K562 (cell line): Measurements from ENCODE around the gene CTDNEP1. TPM values are rescaled to one million over a fixed set of nuclear protein-coding genes. Genes with fewer than 3 reads are reported as not detected.
A peak's percentile ranks its signal among the peaks of the same experiment; 100 is the strongest.

ENCODE experiments used
- BACH1 ChIP-seq: fragments of 200-800 bp; sonication (Bioruptor generic); IDR thresholded peaks from 2 replicates; pipeline ENCODE4 v1.6.1; 2016; ENCODE audit warnings: missing genetic modification characterization, missing compliant biosample characterization
- FOXM1 ChIP-seq, 2 experiments: fragments of 450-650 bp in 1 of 2; sonication (generic) in 1 of 2; formaldehyde crosslinking in 1 of 2; IDR thresholded peaks; 2 replicates each; pipeline versions ENCODE4 v1.6.1 to v1.9.0; 2017 to 2022; ENCODE audit warnings: low read depth in 2 of 2, mild to moderate bottlenecking in 2 of 2, missing genetic modification reagents in 1 of 2, moderate library complexity in 1 of 2
- HDAC3 ChIP-seq: fragments of 450-650 bp; IDR thresholded peaks from 2 replicates; pipeline ENCODE4 v1.6.1; 2018; ENCODE audit warnings: borderline replicate concordance, mild to moderate bottlenecking, moderate library complexity; ENCODE audit not compliant: partially characterized antibody
- HMGN3 ChIP-seq: IDR thresholded peaks from 2 replicates; pipeline ENCODE4 v1.6.1; 2011; ENCODE audit warnings: borderline replicate concordance, low read depth, mild to moderate bottlenecking, mixed read lengths, low read length; ENCODE audit not compliant: insufficient read length; ENCODE audit errors: extremely low read depth
- KDM4B ChIP-seq, 2 experiments: fragments of 450-650 bp in 1 of 2; sonication (generic) in 1 of 2; IDR thresholded peaks; 2 replicates each; pipeline ENCODE4 v1.6.1; 2016 to 2017; ENCODE audit warnings: borderline replicate concordance in 2 of 2, antibody characterized with exemption in 1 of 2, low read depth in 1 of 2, mild to moderate bottlenecking in 1 of 2
- KDM5B ChIP-seq: fragments of 200-600 bp; sonication (generic); IDR thresholded peaks from 2 replicates; pipeline ENCODE4 v1.6.1; 2012; ENCODE audit warnings: low read depth, mild to moderate bottlenecking, moderate library complexity, low read length, control low read depth, inconsistent platforms; ENCODE audit not compliant: insufficient replicate concordance
- NFIC ChIP-seq: fragments of 450-650 bp; IDR thresholded peaks from 2 replicates; pipeline ENCODE4 v1.6.1; 2017; ENCODE audit warnings: mild to moderate bottlenecking, inconsistent platforms
- PHB2 ChIP-seq: fragments of 450-650 bp; IDR thresholded peaks from 2 replicates; pipeline ENCODE4 v1.6.1; 2017; ENCODE audit warnings: low read depth
- POLR2A ChIP-seq: fragments of 450-650 bp; conservative IDR thresholded peaks from 2 replicates; pipeline ENCODE4 v1.6.1; 2016
- SAFB2 ChIP-seq: fragments of 200-400 bp; formaldehyde crosslinking; IDR thresholded peaks from 2 replicates; pipeline ENCODE4 v1.6.1; 2018; ENCODE audit warnings: borderline replicate concordance, low read length, low read depth, moderate library complexity; ENCODE audit not compliant: severe bottlenecking
- STAT5B ChIP-seq: fragments of 250-450 bp; sonication (Bioruptor Pico); IDR thresholded peaks from 2 replicates; pipeline ENCODE4 v1.8.0; 2021; ENCODE audit warnings: mild to moderate bottlenecking, inconsistent platforms
- ZNF143 ChIP-seq: sonication (generic); formaldehyde crosslinking; IDR thresholded peaks from 2 replicates; pipeline ENCODE4 v1.9.0; 2022; ENCODE audit warnings: mild to moderate bottlenecking, missing genetic modification reagents
- ZNF707 ChIP-seq: fragments of 250-450 bp; sonication (Bioruptor Pico); conservative IDR thresholded peaks from 2 replicates; pipeline ENCODE4 v1.8.0; 2022; ENCODE audit warnings: inconsistent platforms, mild to moderate bottlenecking, moderate library complexity
- polyA plus RNA-seq, 8 experiments: library from polyadenylated mRNA; depleted of rRNA in 4 of 8; stranded (reverse) in 5 of 8; unstranded in 3 of 8; fragments of >200 nt; fragmentation: Nextera tagmentation in 2 of 8; fragmentation: Illumina TruSeq in 1 of 8; extraction: Ambion mirVana in 2 of 8; extraction: Trizol in 1 of 8; gene quantifications; 2 replicates each; pipeline versions ENCODE4 v1.2.1 to v1.2.3, GENCODE V29; 2011 to 2014; ENCODE audit warnings: inconsistent platforms in 1 of 8, missing spikeins in 1 of 8
- total RNA-seq, 7 experiments: library from RNA; depleted of rRNA in 6 of 7; stranded (reverse); fragments of >200 nt in 6 of 7; fragmentation: Illumina TruSeq in 2 of 7; extraction: Trizol in 2 of 7; gene quantifications; 2 replicates each; pipeline versions ENCODE4 v1.2.1 to v1.2.3, GENCODE V29; 2011 to 2021; ENCODE audit warnings: low replicate concordance in 1 of 7
- TF ChIP-seq, protein P1 (sequence below): sonication (generic); formaldehyde crosslinking; IDR thresholded peaks from 2 replicates; pipeline ENCODE4 v1.8.0; 2022; ENCODE audit warnings: mild to moderate bottlenecking, missing genetic modification reagents
- TF ChIP-seq, protein P2 (sequence below): fragments of 250-450 bp; sonication (Bioruptor Pico); IDR thresholded peaks from 2 replicates; pipeline ENCODE4 v1.4.0; 2020; ENCODE audit warnings: borderline replicate concordance
- TF ChIP-seq, protein P3 (sequence below): sonication (generic); formaldehyde crosslinking; IDR thresholded peaks from 2 replicates; pipeline ENCODE4 v1.8.0; 2023; ENCODE audit warnings: mild to moderate bottlenecking, missing genetic modification reagents
- TF ChIP-seq, protein P4 (sequence below): fragments of 250-450 bp; sonication (Bioruptor Pico); IDR thresholded peaks from 2 replicates; pipeline ENCODE4 v1.8.0; 2021; ENCODE audit warnings: moderate library complexity, mild to moderate bottlenecking, inconsistent platforms

Gene CTDNEP1
- total and polyA plus RNA-seq, 9 of the 15 experiments (the other 6 are each of a cell fraction or from before 2014, with no cell fraction given), result 10.7 to 150 (median 28.5) TPM

DNA sequence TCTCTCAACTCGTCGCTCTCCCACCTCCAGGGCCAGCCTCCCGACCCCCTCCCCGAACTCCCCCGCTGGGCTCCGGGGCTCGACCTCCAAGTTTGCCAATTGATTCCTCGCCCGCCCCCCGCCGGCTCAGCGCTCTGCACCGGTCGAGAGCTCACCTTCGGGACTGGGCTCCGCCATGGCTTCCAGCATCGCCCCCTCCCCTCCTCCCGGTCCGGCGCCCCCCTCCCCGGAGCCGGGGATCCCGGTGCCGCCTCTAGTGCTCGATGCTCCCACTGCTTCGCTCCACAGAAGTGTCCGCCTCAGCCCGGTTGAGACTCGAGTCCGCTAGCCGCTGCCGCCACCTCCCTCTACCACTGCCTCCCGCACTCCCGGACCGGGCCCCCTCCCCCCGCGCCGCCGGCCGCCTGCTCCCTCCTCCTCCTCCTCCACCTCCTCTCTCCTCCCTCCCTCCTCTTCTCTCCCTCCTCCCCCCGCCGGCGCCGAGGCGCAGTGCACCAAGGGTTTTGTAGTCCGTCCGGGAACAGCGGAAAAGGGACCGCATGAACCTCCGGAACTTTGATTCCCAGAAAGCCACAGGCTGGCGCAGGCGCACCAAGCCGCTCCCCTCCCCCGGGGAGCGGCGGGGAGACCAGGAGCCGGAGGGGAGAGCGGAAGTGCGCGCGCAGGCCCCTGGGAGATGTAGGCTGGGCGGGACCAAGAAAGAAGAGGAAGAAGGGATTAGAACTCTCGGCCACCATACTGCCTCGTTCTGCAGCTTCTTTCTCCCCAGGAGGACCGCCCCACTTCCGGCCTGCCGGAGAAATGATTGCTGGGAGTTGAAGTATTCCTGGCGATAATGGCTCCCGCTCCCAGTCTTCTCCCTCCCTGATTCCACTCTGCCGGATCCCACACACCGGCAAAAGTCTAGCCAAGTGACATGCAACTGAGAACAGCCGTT is 12.2 kb downstream of the CTDNEP1 start, which contains the start of gene PHF23 (continued):
- TF ChIP-seq, protein P1, sequence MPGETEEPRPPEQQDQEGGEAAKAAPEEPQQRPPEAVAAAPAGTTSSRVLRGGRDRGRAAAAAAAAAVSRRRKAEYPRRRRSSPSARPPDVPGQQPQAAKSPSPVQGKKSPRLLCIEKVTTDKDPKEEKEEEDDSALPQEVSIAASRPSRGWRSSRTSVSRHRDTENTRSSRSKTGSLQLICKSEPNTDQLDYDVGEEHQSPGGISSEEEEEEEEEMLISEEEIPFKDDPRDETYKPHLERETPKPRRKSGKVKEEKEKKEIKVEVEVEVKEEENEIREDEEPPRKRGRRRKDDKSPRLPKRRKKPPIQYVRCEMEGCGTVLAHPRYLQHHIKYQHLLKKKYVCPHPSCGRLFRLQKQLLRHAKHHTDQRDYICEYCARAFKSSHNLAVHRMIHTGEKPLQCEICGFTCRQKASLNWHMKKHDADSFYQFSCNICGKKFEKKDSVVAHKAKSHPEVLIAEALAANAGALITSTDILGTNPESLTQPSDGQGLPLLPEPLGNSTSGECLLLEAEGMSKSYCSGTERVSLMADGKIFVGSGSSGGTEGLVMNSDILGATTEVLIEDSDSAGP (CRISPR knock-in tag), result no peak
- no peak for TF ChIP-seq KDM5B
- TF ChIP-seq POLR2A, result peak; percentile 73
- TF ChIP-seq ZNF143 (CRISPR knock-in tag), result peak; percentile 89
- TF ChIP-seq BACH1, result no peak
- TF ChIP-seq SAFB2, result no peak
- TF ChIP-seq, protein P2, sequence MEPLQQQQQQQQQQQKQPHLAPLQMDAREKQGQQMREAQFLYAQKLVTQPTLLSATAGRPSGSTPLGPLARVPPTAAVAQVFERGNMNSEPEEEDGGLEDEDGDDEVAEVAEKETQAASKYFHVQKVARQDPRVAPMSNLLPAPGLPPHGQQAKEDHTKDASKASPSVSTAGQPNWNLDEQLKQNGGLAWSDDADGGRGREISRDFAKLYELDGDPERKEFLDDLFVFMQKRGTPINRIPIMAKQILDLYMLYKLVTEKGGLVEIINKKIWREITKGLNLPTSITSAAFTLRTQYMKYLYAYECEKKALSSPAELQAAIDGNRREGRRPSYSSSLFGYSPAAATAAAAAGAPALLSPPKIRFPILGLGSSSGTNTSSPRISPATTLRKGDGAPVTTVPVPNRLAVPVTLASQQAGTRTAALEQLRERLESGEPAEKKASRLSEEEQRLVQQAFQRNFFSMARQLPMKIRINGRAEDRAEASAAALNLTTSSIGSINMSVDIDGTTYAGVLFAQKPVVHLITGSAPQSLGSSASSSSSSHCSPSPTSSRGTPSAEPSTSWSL (CRISPR knock-in tag), result no peak
- TF ChIP-seq, protein P3, sequence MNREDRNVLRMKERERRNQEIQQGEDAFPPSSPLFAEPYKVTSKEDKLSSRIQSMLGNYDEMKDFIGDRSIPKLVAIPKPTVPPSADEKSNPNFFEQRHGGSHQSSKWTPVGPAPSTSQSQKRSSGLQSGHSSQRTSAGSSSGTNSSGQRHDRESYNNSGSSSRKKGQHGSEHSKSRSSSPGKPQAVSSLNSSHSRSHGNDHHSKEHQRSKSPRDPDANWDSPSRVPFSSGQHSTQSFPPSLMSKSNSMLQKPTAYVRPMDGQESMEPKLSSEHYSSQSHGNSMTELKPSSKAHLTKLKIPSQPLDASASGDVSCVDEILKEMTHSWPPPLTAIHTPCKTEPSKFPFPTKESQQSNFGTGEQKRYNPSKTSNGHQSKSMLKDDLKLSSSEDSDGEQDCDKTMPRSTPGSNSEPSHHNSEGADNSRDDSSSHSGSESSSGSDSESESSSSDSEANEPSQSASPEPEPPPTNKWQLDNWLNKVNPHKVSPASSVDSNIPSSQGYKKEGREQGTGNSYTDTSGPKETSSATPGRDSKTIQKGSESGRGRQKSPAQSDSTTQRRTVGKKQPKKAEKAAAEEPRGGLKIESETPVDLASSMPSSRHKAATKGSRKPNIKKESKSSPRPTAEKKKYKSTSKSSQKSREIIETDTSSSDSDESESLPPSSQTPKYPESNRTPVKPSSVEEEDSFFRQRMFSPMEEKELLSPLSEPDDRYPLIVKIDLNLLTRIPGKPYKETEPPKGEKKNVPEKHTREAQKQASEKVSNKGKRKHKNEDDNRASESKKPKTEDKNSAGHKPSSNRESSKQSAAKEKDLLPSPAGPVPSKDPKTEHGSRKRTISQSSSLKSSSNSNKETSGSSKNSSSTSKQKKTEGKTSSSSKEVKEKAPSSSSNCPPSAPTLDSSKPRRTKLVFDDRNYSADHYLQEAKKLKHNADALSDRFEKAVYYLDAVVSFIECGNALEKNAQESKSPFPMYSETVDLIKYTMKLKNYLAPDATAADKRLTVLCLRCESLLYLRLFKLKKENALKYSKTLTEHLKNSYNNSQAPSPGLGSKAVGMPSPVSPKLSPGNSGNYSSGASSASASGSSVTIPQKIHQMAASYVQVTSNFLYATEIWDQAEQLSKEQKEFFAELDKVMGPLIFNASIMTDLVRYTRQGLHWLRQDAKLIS (CRISPR knock-in tag), result peak; percentile 25; the same call in 1 of the 2 replicates
- TF ChIP-seq PHB2, result no peak
- TF ChIP-seq, protein P4, sequence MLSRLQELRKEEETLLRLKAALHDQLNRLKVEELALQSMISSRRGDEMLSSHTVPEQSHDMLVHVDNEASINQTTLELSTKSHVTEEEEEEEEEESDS (CRISPR knock-in tag), result no peak
- peak in 1 of 2 experiments; percentile 93; a peak in 2 of 4 replicates for TF ChIP-seq KDM4B (IDR thresholded peaks at IDR 0.05; ENCODE audit: borderline replicate concordance in 2 of 2, low read depth in 1 of 2)
- TF ChIP-seq HMGN3, result peak; percentile 71
- TF ChIP-seq FOXM1 (IDR thresholded peaks at IDR 0.05; ENCODE audit: low read depth), result no peak
- no peak for TF ChIP-seq FOXM1 (CRISPR knock-in tag; IDR thresholded peaks at IDR 0.05; ENCODE audit: low read depth)
- TF ChIP-seq STAT5B, result no peak
- TF ChIP-seq ZNF707 (CRISPR knock-in tag), result no peak
- TF ChIP-seq HDAC3, result no peak
- 0 out of 2 replicates have a peak, but pooled peaks have one; percentile 8 for TF ChIP-seq NFIC
